H9 (cell line): ENCODE measurements around the gene GRIPAP1. TPM values are rescaled to one million over a fixed set of nuclear protein-coding genes. Genes with fewer than 3 reads are reported as not detected.

Experiments used
- DNase-seq: peaks from one replicate; pipeline ENCODE4 v3.0.0-alpha.2; 2017
- H2AFZ ChIP-seq: one replicate; pipeline ENCODE4 v1.6.1; 2013; ENCODE audit warnings: mild to moderate bottlenecking, low read length, control low read depth, moderate library complexity
- H2AK5ac ChIP-seq: 2 replicates; pipeline ENCODE4 v1.6.1; 2013; ENCODE audit warnings: low read length, control low read depth, mixed read lengths; ENCODE audit not compliant: insufficient read length
- H2BK120ac ChIP-seq: one replicate; pipeline ENCODE4 v1.6.1; 2013; ENCODE audit warnings: low read depth, mild to moderate bottlenecking, low read length, control low read depth, inconsistent platforms; ENCODE audit not compliant: poor library complexity, severe bottlenecking
- H2BK12ac ChIP-seq: 2 replicates; pipeline ENCODE4 v1.6.1; 2013; ENCODE audit warnings: low read length, control low read depth, mixed read lengths, low read depth; ENCODE audit not compliant: insufficient read length
- H2BK15ac ChIP-seq: 2 replicates; pipeline ENCODE4 v1.6.1; 2013; ENCODE audit warnings: low read depth, low read length, control low read depth
- H2BK20ac ChIP-seq: one replicate; pipeline ENCODE4 v1.6.1; 2013; ENCODE audit warnings: low read depth, mild to moderate bottlenecking, low read length, control low read depth, inconsistent platforms; ENCODE audit not compliant: poor library complexity, severe bottlenecking
- H2BK5ac ChIP-seq: 2 replicates; pipeline ENCODE4 v1.6.1; 2013; ENCODE audit warnings: low read length, control low read depth, mixed read lengths; ENCODE audit not compliant: insufficient read length
- H3K14ac ChIP-seq: 2 replicates; pipeline ENCODE4 v1.6.1; 2013; ENCODE audit warnings: low read length, control low read depth; ENCODE audit not compliant: insufficient read depth
- H3K18ac ChIP-seq: 2 replicates; pipeline ENCODE4 v1.6.1; 2013; ENCODE audit warnings: low read depth, mild to moderate bottlenecking, mixed read lengths, low read length, control low read depth; ENCODE audit not compliant: insufficient read length
- H3K23ac ChIP-seq: 2 replicates; pipeline ENCODE4 v1.6.1; 2013; ENCODE audit warnings: low read length, control low read depth, mixed read lengths, low read depth; ENCODE audit not compliant: insufficient read length
- H3K23me2 ChIP-seq: 2 replicates; pipeline ENCODE4 v1.6.1; 2013; ENCODE audit warnings: low read depth, mild to moderate bottlenecking, mixed read lengths, low read length, control low read depth; ENCODE audit not compliant: insufficient read length, poor library complexity, severe bottlenecking
- H3K27ac ChIP-seq: 2 replicates; pipeline ENCODE4 v1.5.1; 2013; ENCODE audit warnings: low read length, control low read depth, mixed read lengths, low read depth; ENCODE audit not compliant: insufficient read length
- H3K27me3 ChIP-seq: 2 replicates; pipeline ENCODE4 v1.6.1; 2013; ENCODE audit warnings: low read length, control low read depth, inconsistent platforms; ENCODE audit not compliant: insufficient read depth
- H3K4ac ChIP-seq: 2 replicates; pipeline ENCODE4 v1.6.1; 2013; ENCODE audit warnings: low read depth, mild to moderate bottlenecking, control low read depth, inconsistent platforms, low read length, moderate library complexity
- H3K4me1 ChIP-seq: 2 replicates; pipeline ENCODE4 v1.6.1; 2013; ENCODE audit warnings: low read length, control low read depth, inconsistent platforms; ENCODE audit not compliant: insufficient read depth
- H3K4me2 ChIP-seq: 2 replicates; pipeline ENCODE4 v1.6.1; 2013; ENCODE audit warnings: low read length, control low read depth, mixed read lengths; ENCODE audit not compliant: insufficient read length, insufficient read depth
- H3K56ac ChIP-seq: 2 replicates; pipeline ENCODE4 v1.6.1; 2013; ENCODE audit warnings: low read depth, mild to moderate bottlenecking, mixed read lengths, low read length, control low read depth; ENCODE audit not compliant: insufficient read length
- H3K79me1 ChIP-seq: 2 replicates; pipeline ENCODE4 v1.6.1; 2013; ENCODE audit warnings: low read depth, mild to moderate bottlenecking, moderate library complexity, low read length, control low read depth, inconsistent platforms; ENCODE audit not compliant: insufficient read depth, poor library complexity, severe bottlenecking
- H3K79me2 ChIP-seq: 2 replicates; pipeline ENCODE4 v1.6.1; 2013; ENCODE audit warnings: low read length, control low read depth, inconsistent platforms; ENCODE audit not compliant: insufficient read depth
- H3K9ac ChIP-seq: 2 replicates; pipeline ENCODE4 v1.6.1; 2013; ENCODE audit warnings: low read length, control low read depth, mixed read lengths; ENCODE audit not compliant: insufficient read length; ENCODE audit errors: extremely low read depth
- H3K9me3 ChIP-seq: one replicate; pipeline ENCODE4 v1.6.1; 2013; ENCODE audit warnings: low read depth, low read length, inconsistent platforms; ENCODE audit not compliant: control insufficient read depth
- H3T11ph ChIP-seq: one replicate; pipeline ENCODE4 v1.6.1; 2013; ENCODE audit warnings: mild to moderate bottlenecking, low read length, control low read depth, inconsistent platforms
- H4K20me1 ChIP-seq: one replicate; pipeline ENCODE4 v1.6.1; 2013; ENCODE audit not compliant: control insufficient read depth, insufficient read length, insufficient read depth
- H4K5ac ChIP-seq: 2 replicates; pipeline ENCODE4 v1.6.1; 2013; ENCODE audit warnings: low read depth, mild to moderate bottlenecking, mixed read lengths, low read length, control low read depth; ENCODE audit not compliant: insufficient read length
- H4K8ac ChIP-seq: replicated peaks from 2 replicates; pipeline ENCODE4 v1.6.1; 2013; ENCODE audit warnings: low read length, control low read depth, mixed read lengths, low read depth; ENCODE audit not compliant: insufficient read length
- H4K91ac ChIP-seq: 2 replicates; pipeline ENCODE4 v1.6.1; 2013; ENCODE audit warnings: low read depth, mild to moderate bottlenecking, moderate library complexity, mixed read lengths, low read length, control low read depth; ENCODE audit not compliant: insufficient read length
- H3K27ac Mint-ChIP-seq, 3 experiments: 2 replicates in 2 of 3; 3 replicates in 1 of 3; pipeline ENCODE4 v1.8.0; 2020 to 2021; ENCODE audit warnings: mixed read lengths in 3 of 3, mild to moderate bottlenecking in 1 of 3, moderate library complexity in 1 of 3
- H3K27me3 Mint-ChIP-seq: 2 replicates; pipeline ENCODE4 v1.8.0; 2021; ENCODE audit warnings: low read depth, mild to moderate bottlenecking, moderate library complexity, mixed read lengths
- H3K36me3 Mint-ChIP-seq, 3 experiments: 2 replicates in 2 of 3; 3 replicates in 1 of 3; pipeline ENCODE4 v1.8.0; 2020 to 2021; ENCODE audit warnings: low read depth in 3 of 3, mixed read lengths in 3 of 3; ENCODE audit not compliant: insufficient read depth in 1 of 3
- H3K4me1 Mint-ChIP-seq, 2 experiments: 2 replicates each; pipeline ENCODE4 v1.8.0; 2020; ENCODE audit warnings: mixed read lengths in 2 of 2
- H3K4me3 Mint-ChIP-seq, 2 experiments: 2 replicates in 1 of 2; 3 replicates in 1 of 2; pipeline ENCODE4 v1.8.0; 2020 to 2021; ENCODE audit warnings: mild to moderate bottlenecking in 2 of 2, mixed read lengths in 2 of 2, moderate library complexity in 1 of 2
- H3K9me3 Mint-ChIP-seq, 2 experiments: 2 replicates in 1 of 2; 3 replicates in 1 of 2; pipeline ENCODE4 v1.8.0; 2020; ENCODE audit warnings: mild to moderate bottlenecking in 2 of 2, mixed read lengths in 2 of 2, moderate library complexity in 1 of 2
- WGBS: extraction: QIAGEN DNeasy Blood & Tissue Kit; methylation state at CpG from one replicate; pipeline ENCODE4 v1.1.7; 2013; ENCODE audit warnings: missing lambda C conversion rate, low lambda C conversion rate, mixed read lengths; ENCODE audit not compliant: insufficient read length; ENCODE audit errors: extremely low coverage; 5-methylcytosine and 5-hydroxymethylcytosine counted together
- total RNA-seq: library from RNA; stranded (reverse); gene quantifications from 2 replicates; pipeline ENCODE4 v1.2.1, GENCODE V29; 2021
- TF ChIP-seq, protein P1 (sequence below): fragments of 200-600 bp; sonication (generic); conservative IDR thresholded peaks from 3 replicates; pipeline ENCODE4 v1.8.0; 2021; ENCODE audit warnings: antibody characterized with exemption, mild to moderate bottlenecking

GRIPAP1 gene
- total RNA-seq, 1 experiment from 2014 or later: 71.8 TPM

DNA sequence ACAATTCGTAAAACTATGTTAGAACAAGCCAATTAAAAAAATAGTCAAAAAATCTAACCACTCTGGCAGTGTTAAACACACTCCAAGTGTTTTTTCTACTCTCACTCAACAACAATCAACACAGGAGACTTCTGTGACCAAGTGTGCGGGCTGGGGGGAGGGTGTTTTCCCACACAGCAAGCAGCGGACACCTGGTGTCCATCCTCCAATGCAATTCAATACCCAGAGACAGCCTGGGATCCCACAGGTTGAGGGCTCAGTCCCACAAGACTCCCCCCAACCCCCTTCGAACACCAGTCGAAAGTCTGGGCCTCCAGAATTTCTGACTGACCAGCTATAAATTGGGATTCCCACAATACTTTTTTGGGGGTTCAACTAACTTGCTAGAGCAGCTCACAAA lies 74.9 kb downstream of the GRIPAP1 start:
- H3K27ac Mint-ChIP-seq: peak overlapping the region; percentile 96 to 100 (median 99)
- H3K79me2 ChIP-seq: peaks cover 5% of the 10 kb centered on the region; the same call in 1 of the 2 replicates
- H2AK5ac ChIP-seq: no peak overlapping the region
- no peak overlapping the region for H3K56ac ChIP-seq
- H3K79me1 ChIP-seq: peaks cover 3% of the 10 kb centered on the region
- peak overlapping the region; percentile 51 to 73 for H3K4me3 Mint-ChIP-seq
- no peak overlapping the region for H3K18ac ChIP-seq
- H3K23me2 ChIP-seq: peaks cover 4% of the 10 kb centered on the region
- peak overlapping the region; percentile 99 for H3K27ac ChIP-seq
- no peaks in the 10 kb centered on the region for H3K27me3 ChIP-seq
- peak overlapping the region; percentile 79 for H3K4me2 ChIP-seq
- H3K14ac ChIP-seq: no peak overlapping the region
- H3K9me3 ChIP-seq: no peaks in the 10 kb centered on the region
- H2BK15ac ChIP-seq: no peak overlapping the region
- H4K20me1 ChIP-seq: no peaks in the 10 kb centered on the region
- TF ChIP-seq, protein P1, sequence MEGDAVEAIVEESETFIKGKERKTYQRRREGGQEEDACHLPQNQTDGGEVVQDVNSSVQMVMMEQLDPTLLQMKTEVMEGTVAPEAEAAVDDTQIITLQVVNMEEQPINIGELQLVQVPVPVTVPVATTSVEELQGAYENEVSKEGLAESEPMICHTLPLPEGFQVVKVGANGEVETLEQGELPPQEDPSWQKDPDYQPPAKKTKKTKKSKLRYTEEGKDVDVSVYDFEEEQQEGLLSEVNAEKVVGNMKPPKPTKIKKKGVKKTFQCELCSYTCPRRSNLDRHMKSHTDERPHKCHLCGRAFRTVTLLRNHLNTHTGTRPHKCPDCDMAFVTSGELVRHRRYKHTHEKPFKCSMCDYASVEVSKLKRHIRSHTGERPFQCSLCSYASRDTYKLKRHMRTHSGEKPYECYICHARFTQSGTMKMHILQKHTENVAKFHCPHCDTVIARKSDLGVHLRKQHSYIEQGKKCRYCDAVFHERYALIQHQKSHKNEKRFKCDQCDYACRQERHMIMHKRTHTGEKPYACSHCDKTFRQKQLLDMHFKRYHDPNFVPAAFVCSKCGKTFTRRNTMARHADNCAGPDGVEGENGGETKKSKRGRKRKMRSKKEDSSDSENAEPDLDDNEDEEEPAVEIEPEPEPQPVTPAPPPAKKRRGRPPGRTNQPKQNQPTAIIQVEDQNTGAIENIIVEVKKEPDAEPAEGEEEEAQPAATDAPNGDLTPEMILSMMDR: no peak
- no peak overlapping the region for H4K8ac ChIP-seq
- H2BK5ac ChIP-seq: peak overlapping the region; percentile 88
- H2BK20ac ChIP-seq: no peak overlapping the region
- no peak overlapping the region for H3K9ac ChIP-seq
- H4K91ac ChIP-seq: no peak overlapping the region
- H3K4me1 ChIP-seq: peaks cover 12% of the 10 kb centered on the region; the same call in 1 of the 2 replicates
- H3K4me1 Mint-ChIP-seq: peaks cover 25 to 32% of the 10 kb centered on the region in 2 experiments
- no peak overlapping the region for H2BK12ac ChIP-seq
- H3T11ph ChIP-seq: no peak overlapping the region
- no peaks in the 10 kb centered on the region for H3K27me3 Mint-ChIP-seq
- H3K23ac ChIP-seq: no peak overlapping the region
- no peak overlapping the region for H2AFZ ChIP-seq
- DNase-seq: peak; percentile 74
- H3K36me3 Mint-ChIP-seq: peaks cover 35 to 57% (median 49%) of the 10 kb centered on the region in 3 experiments
- H3K4ac ChIP-seq: no peak overlapping the region
- no CpG with 5 or more reads among the region's 5 CpGs for WGBS
- no peak overlapping the region for H2BK120ac ChIP-seq
- no peak overlapping the region for H4K5ac ChIP-seq
- peaks cover 63 to 74% of the 10 kb centered on the region in 2 experiments for H3K9me3 Mint-ChIP-seq
